Stomach (tissue), 4 donors: ENCODE results near the gene PPP2R3C.

Experiments used
- CTCF ChIP-seq, 7 experiments: fragments of 450-650 bp in 4 of 7; fragments of 200-600 bp in 3 of 7; sonication (generic) in 3 of 7; IDR thresholded peaks; one replicate each; pipeline ENCODE4 v1.5.1; 2016 to 2019; ENCODE audit warnings: antibody characterized with exemption in 7 of 7, control low read depth in 2 of 7, mild to moderate bottlenecking in 1 of 7
- EP300 ChIP-seq: sonication (generic); formaldehyde crosslinking; IDR thresholded peaks from one replicate; pipeline ENCODE4 v1.6.1; 2017; ENCODE audit warnings: antibody characterized with exemption
- POLR2A ChIP-seq, 4 donors: fragments of 450-650 bp; IDR thresholded peaks; one replicate each; pipeline ENCODE4 v1.6.1; 2016; ENCODE audit warnings: antibody characterized with exemption in 4 of 4, control low read depth in 2 of 4, mild to moderate bottlenecking in 1 of 4, moderate library complexity in 1 of 4
- POLR2AphosphoS5 ChIP-seq, 3 donors: sonication (generic); formaldehyde crosslinking; IDR thresholded peaks; one replicate each; pipeline ENCODE4 v1.6.1; 2016; ENCODE audit warnings: antibody characterized with exemption in 3 of 3

GRCh38 chr14:35121026-35121886 lies 534 bp downstream of the PPP2R3C start:
- TF ChIP-seq CTCF (IDR thresholded peaks at IDR 0.05), result no peak
- no peak for TF ChIP-seq EP300
- no peak for TF ChIP-seq POLR2AphosphoS5 (IDR thresholded peaks at IDR 0.05)
- TF ChIP-seq POLR2A (IDR thresholded peaks at IDR 0.05), result no peak
